H54 (cell line): ENCODE measurements around the gene WNT7A.

ENCODE experiments used
- DNase-seq: peaks from one replicate; pipeline ENCODE4 v3.0.0; 2011; ENCODE audit warnings: low spot score, mixed read lengths; ENCODE audit not compliant: insufficient read length
- FAIRE-seq: peaks from 3 replicates; lab custom pipeline; 2011; peaks lifted over from hg19 to GRCh38; lab: Jason Lieb, UNC
- POLR2A ChIP-seq: IDR thresholded peaks from 2 replicates; pipeline ENCODE4 v1.6.1; 2011; ENCODE audit warnings: low read depth, mild to moderate bottlenecking, low read length

WNT7A gene

GRCh38 chr3:13879102-13879945, 547 bp downstream of the WNT7A start:
- DNase-seq = no peak
- no peak for TF ChIP-seq POLR2A
- no peak for FAIRE-seq

GRCh38 chr3:13878281-13879101, 1.4 kb downstream of the WNT7A start:
- DNase-seq (no peak), FAIRE-seq (no peak)
- TF ChIP-seq POLR2A = no peak

- no peak for FAIRE-seq
- no peak for DNase-seq
- TF ChIP-seq POLR2A = no peak
Observed at GRCh38 chr3:13877911-13878280, 2.0 kb downstream of the WNT7A start.

- FAIRE-seq (no peak), DNase-seq (no peak)
- no peak for TF ChIP-seq POLR2A
Observed at GRCh38 chr3:13876451-13877100, 3.3 kb downstream of the WNT7A start.

GRCh38 chr3:13874891-13875290, 5.0 kb downstream of the WNT7A start:
- FAIRE-seq = no peak
- TF ChIP-seq POLR2A = no peak
- no peak for DNase-seq

- no peak for TF ChIP-seq POLR2A
- no peak for FAIRE-seq
- DNase-seq = no peak
Observed at GRCh38 chr3:13873818-13874217, 6.1 kb downstream of the WNT7A start.

GRCh38 chr3:13872451-13872850, 7.4 kb downstream of the WNT7A start:
- TF ChIP-seq POLR2A = no peak
- DNase-seq (no peak), FAIRE-seq (no peak)

- no peak for DNase-seq
- TF ChIP-seq POLR2A = no peak
- no peak for FAIRE-seq
Observed at GRCh38 chr3:13871791-13872190, 8.1 kb downstream of the WNT7A start.

GRCh38 chr3:13870902-13871301, 9.0 kb downstream of the WNT7A start:
- TF ChIP-seq POLR2A = no peak
- FAIRE-seq = no peak
- no peak for DNase-seq

GRCh38 chr3:13869761-13870343, 10.0 kb downstream of the WNT7A start:
- TF ChIP-seq POLR2A = no peak
- DNase-seq = no peak
- FAIRE-seq = no peak

- DNase-seq (no peak), FAIRE-seq (no peak)
- no peak for TF ChIP-seq POLR2A
Observed at GRCh38 chr3:13868844-13869724, 10.8 kb downstream of the WNT7A start.

GRCh38 chr3:13867732-13868131, 12.1 kb downstream of the WNT7A start:
- DNase-seq (no peak), FAIRE-seq (no peak)
- no peak for TF ChIP-seq POLR2A
